ENCODE measurements around the gene URB1. TPM values are rescaled to one million over a fixed set of nuclear protein-coding genes. Genes with fewer than 3 reads are reported as not detected.
A peak's percentile ranks its signal among the peaks of the same experiment; 100 is the strongest.
"Not testable (repeated sequence)": the region's sequence is repeated elsewhere in the genome, so short reads cannot be mapped to it uniquely, and the experiment has no call there.

The URB1 gene, protein sequence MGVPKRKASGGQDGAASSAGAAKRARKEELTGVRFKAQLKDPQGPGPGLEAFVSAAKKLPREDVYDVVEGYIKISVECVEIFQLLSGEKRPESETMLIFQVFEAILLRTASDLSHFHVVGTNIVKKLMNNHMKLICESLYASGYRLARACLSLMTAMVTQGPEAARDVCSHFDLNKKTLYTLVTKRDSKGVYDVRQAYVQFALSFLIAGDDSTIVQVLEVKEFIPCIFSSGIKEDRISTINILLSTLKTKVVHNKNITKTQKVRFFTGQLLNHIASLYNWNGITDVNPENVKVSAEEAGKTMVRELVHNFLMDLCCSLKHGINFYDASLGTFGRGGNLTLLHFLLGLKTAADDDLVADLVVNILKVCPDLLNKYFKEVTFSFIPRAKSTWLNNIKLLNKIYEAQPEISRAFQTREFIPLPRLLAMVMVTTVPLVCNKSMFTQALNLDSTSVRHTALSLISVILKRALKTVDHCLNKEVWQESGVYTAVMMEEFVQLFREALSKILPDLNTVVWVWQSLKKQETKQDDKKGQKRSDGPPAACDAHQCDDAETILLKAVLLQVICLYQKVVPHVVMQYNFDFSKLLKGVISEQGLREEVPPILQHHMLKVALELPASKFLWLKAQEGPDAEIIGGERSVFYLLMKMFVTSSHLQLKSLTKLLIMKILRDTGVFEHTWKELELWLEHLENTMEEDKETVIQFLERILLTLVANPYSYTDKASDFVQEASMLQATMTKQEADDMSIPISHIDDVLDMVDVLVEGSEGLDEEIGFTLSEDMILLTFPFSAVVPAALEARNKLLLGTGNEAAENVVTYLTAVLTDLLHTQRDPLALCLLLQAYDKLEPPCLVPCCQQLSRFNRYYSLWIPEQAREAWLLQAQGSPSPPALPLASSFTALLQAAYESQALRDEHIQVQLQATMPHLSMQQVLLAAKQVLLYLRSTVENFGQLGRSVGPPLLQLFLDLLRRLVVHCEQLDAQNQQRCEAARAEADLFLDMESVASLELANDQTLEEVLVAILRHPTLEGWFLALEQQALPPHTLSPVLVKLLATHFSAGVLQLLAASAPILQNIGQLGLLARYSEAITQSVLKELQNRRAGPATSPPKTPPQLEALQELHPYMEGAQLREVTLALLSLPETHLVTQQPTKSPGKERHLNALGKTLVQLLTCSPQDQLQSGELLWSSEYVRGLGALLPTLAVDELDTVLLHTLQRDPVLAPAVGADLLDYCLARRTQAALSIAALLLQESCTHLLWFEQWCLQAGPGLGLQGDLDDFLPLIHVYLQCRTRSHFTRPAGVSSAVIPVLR (N-terminal part only)
- 10 to 100 TPM; 46.2 to 54.5 (median 53.7) TPM for total RNA-seq

DNA sequence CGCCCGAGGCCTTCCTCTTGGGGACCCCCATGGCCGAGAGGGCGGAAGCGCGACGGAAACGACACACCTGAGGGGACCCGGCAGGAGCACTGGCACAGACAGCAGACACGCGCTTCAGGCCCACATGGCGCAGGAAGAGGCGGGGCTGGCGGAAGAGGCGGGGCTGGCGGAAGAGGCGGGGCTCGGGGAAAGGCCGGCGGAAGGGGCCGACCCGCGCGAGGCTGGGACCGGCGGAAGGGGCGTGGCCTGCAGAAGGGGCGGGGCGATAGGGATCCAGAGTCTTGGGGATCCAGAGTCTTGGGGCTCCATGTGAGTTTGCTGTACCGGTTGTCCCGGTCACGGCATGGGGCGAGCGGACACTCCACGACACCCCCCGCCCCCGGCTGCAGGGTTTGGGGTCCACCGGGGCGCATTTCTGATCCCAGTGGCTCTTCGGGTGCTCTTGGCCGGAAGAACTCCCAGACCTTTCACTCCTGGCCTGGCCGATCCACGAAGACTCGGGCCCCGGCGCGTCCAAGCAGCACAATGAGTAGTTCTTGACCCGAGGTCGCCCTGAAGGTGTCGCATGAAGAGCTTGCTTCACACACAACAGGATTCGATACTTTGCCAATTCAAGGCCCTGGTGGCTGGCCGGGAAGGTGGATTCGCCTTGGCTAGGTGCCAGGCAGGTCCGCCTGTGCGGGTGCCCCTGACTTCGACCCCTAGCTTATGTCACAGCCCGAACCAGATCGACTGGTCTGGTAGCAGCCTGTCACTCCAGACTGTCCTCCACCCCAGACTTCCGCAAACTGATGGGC, at the start of gene URB1:
Gene URB1, minus strand, starts transcription at position 133 of the 797 bp plus-strand sequence. Its CDS starts 102 bp downstream, at position 31.
- Mint-ChIP-seq H3K9me3 (no peaks in the 10 kb centered on the region), H3K4me1 (ENCODE audit: low read depth) (peaks cover 35% of the 10 kb centered on the region), H3K4me3 (peak within 1 kb of the TSS; percentile 89), H3K36me3 (ENCODE audit: insufficient read depth) (peaks cover 21% of the 10 kb centered on the region), H3K27me3 (ENCODE audit: low read depth) (peaks cover 3% of the 10 kb centered on the region)
- peak; percentile 98 for DNase-seq
- ATAC-seq: peak; percentile 98 to 99

DNA sequence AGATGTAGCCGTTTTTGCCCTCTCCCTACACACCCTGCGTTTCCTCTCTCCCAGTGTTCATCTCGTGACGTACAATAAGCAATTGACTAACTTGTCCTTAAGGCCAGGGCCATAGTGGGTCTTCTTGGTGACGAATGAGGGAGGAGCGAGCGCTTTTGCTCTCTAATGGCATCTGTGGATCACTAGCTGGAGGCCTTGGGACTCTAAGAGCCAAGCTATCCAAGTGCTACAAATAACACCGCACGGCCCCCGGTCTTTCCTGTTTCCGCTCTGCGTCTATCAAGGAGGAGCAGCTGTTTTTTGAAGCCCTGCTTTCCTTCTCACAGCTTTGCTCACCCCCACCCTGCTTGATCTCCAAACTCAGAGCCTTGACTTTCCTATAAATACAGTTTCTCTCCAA, 44.9 kb upstream of the URB1 start:
- no peak for DNase-seq
- Mint-ChIP-seq H3K27me3 (ENCODE audit: low read depth) (no peaks in the 10 kb centered on the region), H3K36me3 (ENCODE audit: insufficient read depth) (no peaks in the 10 kb centered on the region), H3K4me1 (ENCODE audit: low read depth) (peaks cover 7% of the 10 kb centered on the region), H3K9me3 (no peaks in the 10 kb centered on the region), H3K4me3 (no peak overlapping the region)
- ATAC-seq: no peak

DNA sequence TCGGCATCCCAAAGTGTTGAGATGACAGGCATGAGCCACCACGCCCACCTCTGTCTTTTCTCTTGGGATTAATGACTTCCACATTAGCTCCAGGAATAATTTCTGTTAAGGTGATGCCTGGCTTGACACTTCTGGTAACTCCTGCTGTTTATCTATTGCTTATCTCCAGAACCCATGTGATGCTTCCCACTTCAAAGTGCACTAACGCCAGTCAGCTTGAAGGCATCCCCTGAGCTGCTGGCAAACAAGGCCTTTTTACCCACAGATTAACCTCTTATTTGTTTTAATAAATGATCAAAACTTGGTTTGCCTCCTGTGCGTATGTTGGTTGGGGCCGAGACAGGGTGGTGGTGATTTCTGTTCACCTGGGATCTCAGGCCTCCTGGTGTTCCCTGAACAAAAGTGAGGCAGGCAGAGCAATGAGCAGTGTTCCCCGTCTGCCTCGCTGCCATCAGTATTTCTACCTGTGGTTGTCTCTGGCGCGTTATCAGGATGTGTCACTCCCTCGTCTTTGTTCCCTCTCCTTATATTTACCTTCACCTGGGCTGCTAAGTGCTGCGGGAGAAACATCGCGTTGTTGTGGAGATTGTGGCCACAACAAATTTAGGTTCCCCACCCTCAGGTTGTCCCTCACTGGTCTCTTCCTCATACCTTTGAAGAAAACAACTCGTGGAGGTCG, 40.3 kb upstream of the URB1 start:
- not testable (repeated sequence) for H3K4me1 Mint-ChIP-seq (ENCODE audit: low read depth); DNase-seq; H3K36me3 Mint-ChIP-seq (ENCODE audit: insufficient read depth); H3K4me3 Mint-ChIP-seq; H3K27me3 Mint-ChIP-seq (ENCODE audit: low read depth); ATAC-seq; H3K9me3 Mint-ChIP-seq

DNA sequence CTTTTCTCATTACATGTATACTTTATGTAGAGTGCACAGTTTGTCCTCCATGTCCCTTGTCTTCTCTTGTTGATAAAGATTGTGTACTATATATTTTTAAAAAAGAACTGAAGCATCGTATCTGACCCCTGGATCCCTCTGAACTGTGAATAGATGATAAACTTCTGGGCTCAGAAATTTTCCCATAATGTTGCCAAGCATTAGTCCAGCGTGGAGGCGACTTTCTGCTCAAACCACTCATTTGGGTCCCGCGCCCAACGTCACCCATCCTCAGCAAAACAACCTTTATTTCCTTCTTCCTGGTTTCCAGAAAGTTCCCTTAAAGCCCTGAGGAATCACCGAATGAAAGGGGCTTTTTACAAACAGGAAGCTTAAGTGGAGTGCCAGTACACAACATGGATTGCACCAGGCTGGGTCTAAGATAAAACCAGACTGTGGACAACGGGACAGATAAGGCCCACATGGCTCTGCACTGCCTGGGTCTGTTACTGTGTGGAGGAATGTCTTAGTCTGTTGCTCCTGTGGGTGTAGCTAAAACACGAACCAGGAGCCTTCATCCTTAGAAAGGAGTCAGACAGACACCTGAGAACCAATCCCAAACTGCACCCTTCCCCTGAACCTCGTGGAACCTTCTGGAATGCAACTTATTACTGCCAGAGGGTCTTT, 35.3 kb upstream of the URB1 start:
- no peak for DNase-seq
- no peak overlapping the region for H3K4me3 Mint-ChIP-seq
- H3K27me3 Mint-ChIP-seq (ENCODE audit: low read depth): no peaks in the 10 kb centered on the region
- ATAC-seq: no peak
- H3K36me3 Mint-ChIP-seq (ENCODE audit: insufficient read depth): peaks cover 4% of the 10 kb centered on the region
- H3K9me3 Mint-ChIP-seq: no peaks in the 10 kb centered on the region
- no peaks in the 10 kb centered on the region for H3K4me1 Mint-ChIP-seq (ENCODE audit: low read depth)

DNA sequence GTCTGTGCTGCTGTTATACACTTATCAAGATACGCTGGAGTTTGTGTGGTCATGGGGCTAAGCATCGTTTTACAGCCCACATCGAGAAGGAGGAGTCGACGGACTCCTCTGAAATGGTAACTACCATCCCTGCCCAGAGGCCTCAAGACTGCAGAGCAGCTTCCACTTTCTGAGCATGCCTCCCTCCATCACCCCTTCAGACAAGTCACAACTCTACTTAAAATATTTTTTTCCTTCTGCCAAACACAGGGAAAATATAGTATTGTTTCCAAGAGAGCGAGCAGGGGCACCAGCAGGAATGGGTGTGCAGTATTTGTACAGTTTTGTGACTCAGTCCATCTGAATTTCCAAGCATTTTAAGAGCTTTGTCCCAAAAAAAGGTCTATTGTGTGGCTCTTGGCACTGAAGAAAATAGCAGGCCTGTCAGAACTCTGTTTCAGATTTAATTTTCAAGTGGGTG, 33.8 kb upstream of the URB1 start:
- H3K4me3 Mint-ChIP-seq: no peak overlapping the region
- H3K4me1 Mint-ChIP-seq (ENCODE audit: low read depth): peaks cover 1% of the 10 kb centered on the region
- peaks cover 9% of the 10 kb centered on the region for H3K36me3 Mint-ChIP-seq (ENCODE audit: insufficient read depth)
- DNase-seq (no peak), ATAC-seq (no peak)
- H3K27me3 Mint-ChIP-seq (ENCODE audit: low read depth): no peaks in the 10 kb centered on the region
- H3K9me3 Mint-ChIP-seq: peaks cover 4% of the 10 kb centered on the region

DNA sequence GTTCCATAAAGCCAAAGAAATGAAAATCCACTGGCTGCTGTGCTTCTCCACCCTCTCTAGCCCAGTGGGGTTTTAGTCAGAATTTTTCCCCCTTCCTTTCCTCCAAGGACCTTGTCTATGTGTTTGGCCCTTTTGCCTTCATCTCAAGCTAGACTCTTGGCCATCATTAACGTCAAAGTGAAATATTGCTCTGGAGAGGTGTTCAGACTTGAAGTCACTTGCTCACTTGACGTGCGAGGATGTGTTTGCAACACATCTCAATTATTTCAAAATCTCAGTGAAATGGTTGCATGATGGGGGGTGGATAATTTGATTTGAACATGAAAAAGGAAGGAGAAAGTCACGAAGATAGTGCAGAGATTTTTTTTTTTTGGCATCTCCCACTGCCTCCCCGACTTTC, 33.3 kb upstream of the URB1 start:
- ATAC-seq (no peak), DNase-seq (no peak)
- peaks cover 4% of the 10 kb centered on the region for H3K9me3 Mint-ChIP-seq
- H3K27me3 Mint-ChIP-seq (ENCODE audit: low read depth): no peaks in the 10 kb centered on the region
- H3K4me1 Mint-ChIP-seq (ENCODE audit: low read depth): peaks cover 1% of the 10 kb centered on the region
- H3K36me3 Mint-ChIP-seq (ENCODE audit: insufficient read depth): peaks cover 9% of the 10 kb centered on the region
- H3K4me3 Mint-ChIP-seq: no peak overlapping the region

DNA sequence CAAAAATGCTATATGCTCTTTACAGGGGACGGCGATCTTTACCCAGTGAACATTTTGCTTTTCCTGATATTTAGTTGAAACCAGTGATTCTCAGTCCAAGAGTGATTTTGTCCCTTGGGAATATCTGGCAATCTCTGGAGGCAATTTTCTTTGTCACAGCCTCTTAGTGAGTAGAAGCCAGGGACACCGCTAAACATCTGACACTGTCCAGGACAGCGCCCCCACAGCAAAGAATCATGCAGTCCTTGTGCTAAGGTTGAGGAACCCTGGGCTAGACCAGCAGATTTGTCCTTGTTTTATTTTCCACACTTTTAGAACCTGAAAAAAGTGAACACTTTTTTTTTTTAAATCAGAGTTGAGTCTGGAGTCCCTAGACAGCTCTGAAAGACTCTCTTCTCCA, 32.8 kb upstream of the URB1 start:
- ATAC-seq: no peak
- DNase-seq: no peak
- peaks cover 4% of the 10 kb centered on the region for H3K9me3 Mint-ChIP-seq
- H3K4me1 Mint-ChIP-seq (ENCODE audit: low read depth): peaks cover 1% of the 10 kb centered on the region
- no peaks in the 10 kb centered on the region for H3K27me3 Mint-ChIP-seq (ENCODE audit: low read depth)
- no peak overlapping the region for H3K4me3 Mint-ChIP-seq
- H3K36me3 Mint-ChIP-seq (ENCODE audit: insufficient read depth): peaks cover 9% of the 10 kb centered on the region

DNA sequence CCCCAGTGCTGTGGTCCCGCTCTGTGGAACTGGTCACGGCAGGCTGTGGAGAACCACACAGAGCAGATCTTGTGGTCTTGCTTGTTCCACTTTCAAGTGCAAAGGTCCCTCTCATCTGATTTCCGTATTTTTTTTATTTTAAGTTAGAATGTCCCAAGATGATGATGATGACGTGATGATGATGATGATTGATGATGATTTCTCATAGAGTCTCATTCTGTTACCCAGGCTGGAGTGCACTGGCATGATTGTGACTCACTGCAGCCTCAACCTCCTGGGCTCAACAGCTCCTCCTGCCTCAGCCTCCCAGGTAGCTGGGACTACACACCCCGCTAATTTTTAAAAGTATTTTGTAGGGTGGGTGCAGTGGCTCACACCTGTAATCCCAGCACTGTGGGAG, 31.9 kb upstream of the URB1 start:
- Mint-ChIP-seq H3K36me3 (ENCODE audit: insufficient read depth) (peaks cover 8% of the 10 kb centered on the region), H3K27me3 (ENCODE audit: low read depth) (no peaks in the 10 kb centered on the region), H3K4me3 (no peak overlapping the region), H3K4me1 (ENCODE audit: low read depth) (peaks cover 1% of the 10 kb centered on the region), H3K9me3 (peaks cover 4% of the 10 kb centered on the region)
- DNase-seq (no peak), ATAC-seq (no peak)

DNA sequence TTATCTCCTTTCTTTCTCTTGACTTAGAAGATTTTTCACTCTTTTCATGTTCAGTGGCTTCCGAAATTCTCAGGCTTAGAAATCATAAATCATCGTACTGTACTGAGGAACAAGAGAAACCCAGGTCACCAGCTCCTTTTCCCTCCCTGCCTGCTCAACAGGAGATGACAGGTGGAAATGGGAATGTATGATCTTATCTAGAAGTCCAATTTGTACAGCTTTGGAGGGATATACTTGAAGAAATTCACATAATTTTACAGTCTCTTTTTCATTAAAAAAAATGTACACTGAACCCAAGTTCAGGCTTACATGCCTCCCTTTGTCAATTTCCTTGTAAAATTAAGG, 31.4 kb upstream of the URB1 start:
- Mint-ChIP-seq H3K9me3 (peaks cover 4% of the 10 kb centered on the region), H3K36me3 (ENCODE audit: insufficient read depth) (peaks cover 8% of the 10 kb centered on the region), H3K4me3 (no peak overlapping the region)

DNA sequence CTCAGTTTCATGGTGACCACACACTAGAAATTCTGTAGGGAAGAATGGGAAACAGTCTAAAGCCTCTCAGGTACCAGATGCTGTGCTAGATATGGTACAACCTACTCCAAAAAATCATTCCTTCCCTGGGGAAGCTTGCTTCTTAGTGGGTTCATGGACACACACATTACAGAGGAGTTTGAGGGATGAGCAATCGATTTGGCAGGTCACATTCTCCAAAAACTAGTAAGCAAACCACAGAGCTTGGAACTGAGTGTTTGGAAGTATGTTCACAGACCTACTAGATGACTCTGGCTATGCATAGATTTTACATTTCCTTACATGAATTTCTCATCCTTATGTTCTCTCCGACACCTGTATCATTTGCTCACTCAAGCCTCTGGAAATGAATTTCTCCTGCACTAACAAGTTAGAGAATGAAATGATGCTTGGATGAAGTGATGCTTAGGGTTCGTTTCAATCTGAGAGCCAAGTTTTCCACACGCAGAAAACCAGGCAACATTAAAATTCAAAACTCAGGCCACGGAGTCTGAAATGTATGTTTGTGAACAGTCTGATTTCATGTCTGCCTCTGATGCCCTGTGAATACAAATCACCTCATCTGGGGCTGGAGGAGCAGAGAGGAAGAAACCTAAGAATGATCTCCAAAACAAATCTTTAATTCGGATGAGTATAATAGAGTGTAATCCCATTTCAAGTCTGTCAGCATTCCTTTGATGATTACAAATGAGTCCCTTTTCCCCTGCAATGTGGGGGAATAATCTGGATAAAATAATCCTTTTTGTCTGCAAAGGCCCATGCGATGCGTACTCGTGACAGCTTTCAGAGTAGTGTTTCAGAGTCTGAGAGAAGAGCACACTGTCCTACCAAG, 30.7 kb upstream of the URB1 start:
- peaks cover 1% of the 10 kb centered on the region for H3K4me1 Mint-ChIP-seq (ENCODE audit: low read depth)
- DNase-seq (no peak), ATAC-seq (no peak)
- H3K9me3 Mint-ChIP-seq: peaks cover 4% of the 10 kb centered on the region
- no peak overlapping the region for H3K4me3 Mint-ChIP-seq
- peaks cover 8% of the 10 kb centered on the region for H3K36me3 Mint-ChIP-seq (ENCODE audit: insufficient read depth)
- H3K27me3 Mint-ChIP-seq (ENCODE audit: low read depth): no peaks in the 10 kb centered on the region

More for the DNA sequence above, 31.4 kb upstream of the URB1 start:
- ATAC-seq: no peak
- no peak for DNase-seq
- H3K27me3 Mint-ChIP-seq (ENCODE audit: low read depth): no peaks in the 10 kb centered on the region
- peaks cover 1% of the 10 kb centered on the region for H3K4me1 Mint-ChIP-seq (ENCODE audit: low read depth)

DNA sequence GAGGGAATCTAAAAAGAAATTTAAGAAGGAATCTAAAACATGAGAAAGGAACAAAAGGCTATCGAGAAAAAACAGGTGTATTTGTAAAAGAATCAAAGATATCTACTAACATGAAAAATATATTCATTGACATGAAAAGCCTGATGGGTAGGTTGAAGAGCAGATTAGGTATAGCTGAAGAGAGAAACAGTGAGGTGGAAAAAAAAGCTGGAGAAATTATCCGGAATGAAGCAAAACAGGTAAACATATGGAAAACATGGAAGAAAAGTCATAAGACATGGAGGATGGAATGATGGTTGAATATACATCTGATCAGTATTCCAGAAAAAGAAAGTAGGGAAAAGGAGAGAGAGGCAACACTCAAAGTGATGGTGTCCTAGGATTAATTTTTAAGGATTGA, 29.3 kb upstream of the URB1 start:
- no peak for ATAC-seq

DNA sequence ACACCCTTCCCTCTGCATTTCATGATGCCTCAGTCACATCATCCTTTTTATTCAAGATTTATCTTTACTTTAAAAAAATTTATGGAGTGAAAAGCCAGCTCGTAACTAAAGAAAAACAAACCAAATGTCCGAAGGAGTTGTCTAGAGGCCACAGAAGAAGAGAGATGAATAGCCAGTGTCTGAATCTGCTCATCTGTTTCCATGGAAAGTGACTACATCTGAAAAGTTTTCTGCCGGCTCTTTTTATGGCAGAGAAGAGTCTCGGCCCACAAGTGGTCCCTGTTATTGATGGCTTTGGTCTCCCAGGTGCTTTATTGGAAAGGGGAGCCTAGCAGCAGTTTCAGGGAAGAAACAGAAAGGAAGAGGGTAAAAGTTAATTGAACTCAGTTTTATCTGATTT, 25.3 kb upstream of the URB1 start:
- Mint-ChIP-seq H3K36me3 (ENCODE audit: insufficient read depth) (peaks cover 5% of the 10 kb centered on the region), H3K4me1 (ENCODE audit: low read depth) (peaks cover 21% of the 10 kb centered on the region), H3K9me3 (peaks cover 4% of the 10 kb centered on the region), H3K4me3 (no peak overlapping the region), H3K27me3 (ENCODE audit: low read depth) (no peaks in the 10 kb centered on the region)
- DNase-seq (no peak), ATAC-seq (no peak)

More for the DNA sequence above, 29.3 kb upstream of the URB1 start:
- H3K4me1 Mint-ChIP-seq (ENCODE audit: low read depth): peaks cover 1% of the 10 kb centered on the region
- peaks cover 4% of the 10 kb centered on the region for H3K9me3 Mint-ChIP-seq
- H3K4me3 Mint-ChIP-seq: no peak overlapping the region
- H3K27me3 Mint-ChIP-seq (ENCODE audit: low read depth): no peaks in the 10 kb centered on the region
- peaks cover 8% of the 10 kb centered on the region for H3K36me3 Mint-ChIP-seq (ENCODE audit: insufficient read depth)
- no peak for DNase-seq
